Astrocyte of the spinal cord (primary cell): ENCODE data around the gene SLC25A30.
"Not testable (repeated sequence)": the region's sequence is repeated elsewhere in the genome, so short reads cannot be mapped to it uniquely, and the experiment has no call there.

ENCODE experiments used
- DNase-seq: peaks from one replicate; pipeline ENCODE4 v3.0.0; 2011; ENCODE audit warnings: low read depth, low spot score
- H3K4me3 ChIP-seq: 2 replicates; pipeline ENCODE4 v1.5.1; 2011; ENCODE audit warnings: low read depth, mild to moderate bottlenecking, low read length, moderate library complexity
- in situ Hi-C: cut with HindIII; loops from 2 replicates; pipeline ENCODE4 v1.10.0; 2017; ENCODE audit warnings: low sequenced_read_pairs
- TF ChIP-seq, protein P1 (sequence below): IDR thresholded peaks from 2 replicates; pipeline ENCODE4 v1.5.1; 2012; ENCODE audit warnings: low read depth, mild to moderate bottlenecking, low read length, inconsistent platforms

The SLC25A30 gene

DNA sequence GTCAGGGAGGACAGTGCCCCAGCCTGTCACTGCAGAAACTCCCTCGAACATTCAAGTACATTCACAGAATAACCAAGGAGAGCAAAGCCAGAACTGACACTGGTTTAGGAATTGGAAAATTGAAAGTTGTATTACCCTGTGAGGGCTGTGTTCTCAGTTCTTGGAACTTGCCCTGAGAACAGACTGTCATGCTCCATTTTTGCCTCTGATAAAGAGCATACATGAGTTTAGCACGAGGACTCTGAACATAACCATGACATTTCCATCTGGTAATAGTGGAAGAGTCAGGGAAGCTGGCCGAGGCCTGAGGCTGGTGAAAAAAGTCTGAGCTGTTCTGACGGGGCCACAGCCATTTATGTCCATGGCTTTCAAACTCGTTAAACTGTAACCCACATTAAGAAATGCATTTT, 15.2 kb upstream of the SLC25A30 start:
- in situ Hi-C loops, result no loop called here
- TF ChIP-seq, protein P1, sequence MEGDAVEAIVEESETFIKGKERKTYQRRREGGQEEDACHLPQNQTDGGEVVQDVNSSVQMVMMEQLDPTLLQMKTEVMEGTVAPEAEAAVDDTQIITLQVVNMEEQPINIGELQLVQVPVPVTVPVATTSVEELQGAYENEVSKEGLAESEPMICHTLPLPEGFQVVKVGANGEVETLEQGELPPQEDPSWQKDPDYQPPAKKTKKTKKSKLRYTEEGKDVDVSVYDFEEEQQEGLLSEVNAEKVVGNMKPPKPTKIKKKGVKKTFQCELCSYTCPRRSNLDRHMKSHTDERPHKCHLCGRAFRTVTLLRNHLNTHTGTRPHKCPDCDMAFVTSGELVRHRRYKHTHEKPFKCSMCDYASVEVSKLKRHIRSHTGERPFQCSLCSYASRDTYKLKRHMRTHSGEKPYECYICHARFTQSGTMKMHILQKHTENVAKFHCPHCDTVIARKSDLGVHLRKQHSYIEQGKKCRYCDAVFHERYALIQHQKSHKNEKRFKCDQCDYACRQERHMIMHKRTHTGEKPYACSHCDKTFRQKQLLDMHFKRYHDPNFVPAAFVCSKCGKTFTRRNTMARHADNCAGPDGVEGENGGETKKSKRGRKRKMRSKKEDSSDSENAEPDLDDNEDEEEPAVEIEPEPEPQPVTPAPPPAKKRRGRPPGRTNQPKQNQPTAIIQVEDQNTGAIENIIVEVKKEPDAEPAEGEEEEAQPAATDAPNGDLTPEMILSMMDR, result no peak
- no peak overlapping the region for H3K4me3 ChIP-seq
- no peak for DNase-seq

DNA sequence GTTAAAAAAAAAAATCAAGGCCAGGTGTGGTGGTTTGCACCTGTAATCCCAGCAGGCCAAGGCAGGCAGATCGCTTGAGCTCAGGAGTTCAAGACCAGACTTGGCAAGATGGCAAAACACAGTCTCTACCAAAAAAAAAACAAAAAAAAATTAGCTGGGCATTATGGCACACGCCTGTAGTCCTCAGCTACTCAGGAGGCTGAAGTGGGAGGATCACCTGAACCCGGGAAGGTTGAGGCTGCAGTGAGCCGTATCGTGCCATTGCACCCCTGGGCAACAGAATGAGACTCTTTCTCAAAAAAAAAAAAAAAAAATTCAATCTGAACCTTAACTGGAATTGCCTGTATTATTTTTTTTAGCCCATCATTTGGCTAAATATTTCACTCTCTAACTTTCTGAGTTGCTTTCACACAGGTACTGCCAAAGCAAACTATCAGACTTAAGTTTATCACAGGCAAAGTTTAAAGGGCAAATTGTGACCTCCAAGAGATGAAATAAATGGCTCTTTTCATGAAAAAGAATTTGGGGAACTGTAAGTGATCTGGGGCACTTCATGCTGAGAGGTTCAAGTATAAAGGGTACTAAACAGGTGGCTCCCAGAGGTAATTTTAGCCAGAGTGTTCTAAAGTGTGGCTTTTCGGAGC, 14.7 kb upstream of the SLC25A30 start:
- no peak for DNase-seq
- in situ Hi-C loops, result no loop called here
- TF ChIP-seq, protein P1, result no peak
- H3K4me3 ChIP-seq, result no peak overlapping the region

DNA sequence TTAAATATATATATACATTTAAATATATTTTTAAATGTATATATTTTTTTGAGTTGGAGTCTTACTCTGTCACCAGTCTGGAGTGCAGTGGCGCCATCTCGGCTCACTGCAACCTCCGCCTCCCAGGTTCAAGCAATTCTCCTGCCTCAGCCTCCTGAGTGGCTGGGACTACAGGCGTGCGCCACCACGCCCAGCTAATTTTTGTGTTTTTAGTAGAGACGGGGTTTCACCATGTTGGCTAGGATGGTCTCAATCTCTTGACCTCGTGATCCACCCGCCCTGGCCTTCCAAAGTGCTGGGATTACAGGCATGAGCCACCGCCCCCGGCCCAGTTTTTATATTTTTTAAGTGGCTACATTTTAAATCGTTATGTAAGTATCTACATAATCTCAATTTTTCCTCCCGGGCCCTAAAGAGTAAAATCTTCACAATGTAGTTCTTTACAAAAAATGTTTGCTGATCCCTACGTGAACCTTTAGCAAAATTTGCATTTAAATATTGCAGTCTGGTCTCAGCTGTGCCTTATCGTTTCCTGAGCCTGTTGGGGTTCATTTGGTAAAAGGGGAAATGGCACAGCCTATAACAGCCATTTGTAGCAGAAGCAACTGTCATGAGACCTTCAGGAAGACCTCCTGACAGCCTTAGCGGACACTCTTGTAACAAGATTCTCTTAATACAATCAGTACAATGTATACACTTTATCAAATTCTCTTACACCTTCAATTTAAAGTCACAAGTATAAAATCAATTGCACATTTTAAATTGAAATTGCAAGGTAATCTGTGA, 8.1 kb upstream of the SLC25A30 start:
- H3K4me3 ChIP-seq, in situ Hi-C loops, DNase-seq: not testable (repeated sequence)

DNA sequence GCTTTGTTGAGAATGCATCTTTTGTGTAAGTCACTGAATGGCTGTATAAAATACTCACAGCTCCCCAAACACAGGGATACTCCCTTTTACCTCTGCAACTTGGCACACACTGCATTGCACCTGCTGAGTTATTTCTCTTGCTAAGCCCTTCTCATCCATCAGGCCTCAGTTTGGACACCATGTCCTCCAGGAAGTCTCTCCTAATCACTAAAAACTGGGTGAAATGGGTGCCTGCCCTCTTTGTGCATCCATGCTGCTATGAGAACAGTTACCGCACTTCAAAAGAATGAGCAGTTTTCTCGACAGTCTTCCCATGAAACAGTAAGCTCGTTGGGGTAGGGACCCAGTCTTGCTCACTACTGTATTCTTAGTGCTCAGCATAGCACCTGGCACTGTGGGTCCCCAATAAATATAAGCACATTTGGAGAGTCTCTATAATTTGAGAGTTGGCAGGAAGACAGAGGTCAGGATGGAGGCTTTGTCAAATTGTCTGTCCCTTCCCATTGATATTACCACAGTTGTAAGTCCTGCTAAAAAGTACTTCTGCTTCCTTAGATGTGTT, 4.6 kb upstream of the SLC25A30 start:
- no peak overlapping the region for H3K4me3 ChIP-seq
- no peak for DNase-seq
- TF ChIP-seq, protein P1, result no peak
- in situ Hi-C loops, result no loop called here

DNA sequence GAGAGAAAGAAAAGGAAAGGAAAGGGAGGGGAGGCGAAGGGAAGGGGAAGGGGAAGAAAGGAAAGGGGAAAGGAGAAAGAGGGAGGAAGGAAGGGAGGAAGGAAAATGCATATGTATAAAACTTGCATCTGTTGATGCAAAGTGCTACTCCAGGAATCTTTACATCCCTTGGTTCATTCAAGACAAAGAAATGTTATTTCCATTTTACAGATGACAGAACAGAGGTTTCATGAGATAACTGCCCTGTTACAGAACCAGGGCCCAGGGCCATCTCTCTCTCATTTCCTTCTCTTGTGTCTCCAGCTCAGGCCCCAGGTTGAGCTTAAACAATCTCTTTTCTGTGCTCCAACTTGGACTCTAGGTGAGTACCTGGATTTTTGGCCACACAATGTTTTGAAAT, 1.8 kb upstream of the SLC25A30 start:
- no peak overlapping the region for H3K4me3 ChIP-seq
- no peak for DNase-seq
- in situ Hi-C loops, result no loop called here
- TF ChIP-seq, protein P1, result no peak

DNA sequence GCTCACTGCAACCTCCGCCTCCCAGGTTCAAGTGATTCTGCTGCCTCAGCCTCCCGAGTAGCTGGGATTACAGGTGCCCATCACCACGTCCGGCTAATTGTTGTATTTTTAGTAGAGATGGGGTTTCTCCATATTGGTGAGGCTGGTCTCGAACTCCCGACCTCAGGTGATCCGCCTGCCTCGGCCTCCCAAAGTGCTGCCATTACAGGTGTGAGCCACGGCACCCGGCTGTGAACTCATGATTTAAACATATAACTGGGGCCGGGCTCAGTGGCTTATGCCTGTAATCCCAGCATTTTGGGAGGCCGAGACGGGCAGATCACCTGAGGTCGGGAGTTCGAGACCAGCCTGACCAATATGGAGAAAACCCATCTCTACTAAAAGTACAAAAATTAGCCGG, 1.2 kb upstream of the SLC25A30 start:
- in situ Hi-C loops, DNase-seq, H3K4me3 ChIP-seq: not testable (repeated sequence)

DNA sequence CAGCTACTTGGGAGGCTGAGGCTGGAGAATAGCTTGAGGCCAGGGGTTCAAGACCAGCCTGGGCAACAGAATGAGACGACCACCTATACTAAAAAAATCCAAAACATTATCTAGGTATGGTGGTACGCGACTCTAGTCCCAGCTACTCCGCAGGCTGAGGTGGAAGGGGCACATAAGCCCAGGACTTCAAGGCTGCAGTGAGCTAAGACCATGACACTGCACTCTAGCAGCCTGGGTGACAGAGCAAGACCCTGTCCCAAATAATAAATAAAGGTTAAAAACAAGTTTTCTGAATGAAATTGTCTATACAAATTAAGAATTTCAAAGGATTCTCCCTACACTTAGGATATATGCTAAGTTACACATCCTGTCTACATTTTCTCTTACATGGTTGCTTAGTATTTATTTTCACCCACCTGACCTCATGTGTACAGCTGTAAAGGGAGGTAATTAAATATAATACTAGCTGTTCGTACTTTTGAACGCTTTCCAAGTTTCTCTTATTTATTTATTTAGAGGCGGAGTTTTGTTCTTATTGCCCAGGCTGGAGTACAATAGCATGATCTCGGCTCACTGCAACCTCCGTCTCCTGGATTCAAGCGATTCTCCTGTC, 1.6 kb downstream of the SLC25A30 start:
- no peak for DNase-seq
- peak overlapping the region; percentile 75 for H3K4me3 ChIP-seq
- in situ Hi-C loops, result no loop called here

More for the DNA sequence above, 1.6 kb downstream of the SLC25A30 start:
- TF ChIP-seq, protein P1, result no peak
